Stimulated activated CD4-positive, alpha-beta T cell treated with anti-CD3 and anti-CD28 coated beads, Interleukin-2, amount 100 ng/mL, for 48 hours (primary cell): ENCODE measurements around the gene CHST6.
"Not testable (repeated sequence)": the region's sequence is repeated elsewhere in the genome, so short reads cannot be mapped to it uniquely, and the experiment has no call there.

Source experiments
- DNase-seq, 2 donors: peaks; one replicate each; pipeline ENCODE4 v3.0.0-alpha.2; 2020

The CHST6 gene

DNA sequence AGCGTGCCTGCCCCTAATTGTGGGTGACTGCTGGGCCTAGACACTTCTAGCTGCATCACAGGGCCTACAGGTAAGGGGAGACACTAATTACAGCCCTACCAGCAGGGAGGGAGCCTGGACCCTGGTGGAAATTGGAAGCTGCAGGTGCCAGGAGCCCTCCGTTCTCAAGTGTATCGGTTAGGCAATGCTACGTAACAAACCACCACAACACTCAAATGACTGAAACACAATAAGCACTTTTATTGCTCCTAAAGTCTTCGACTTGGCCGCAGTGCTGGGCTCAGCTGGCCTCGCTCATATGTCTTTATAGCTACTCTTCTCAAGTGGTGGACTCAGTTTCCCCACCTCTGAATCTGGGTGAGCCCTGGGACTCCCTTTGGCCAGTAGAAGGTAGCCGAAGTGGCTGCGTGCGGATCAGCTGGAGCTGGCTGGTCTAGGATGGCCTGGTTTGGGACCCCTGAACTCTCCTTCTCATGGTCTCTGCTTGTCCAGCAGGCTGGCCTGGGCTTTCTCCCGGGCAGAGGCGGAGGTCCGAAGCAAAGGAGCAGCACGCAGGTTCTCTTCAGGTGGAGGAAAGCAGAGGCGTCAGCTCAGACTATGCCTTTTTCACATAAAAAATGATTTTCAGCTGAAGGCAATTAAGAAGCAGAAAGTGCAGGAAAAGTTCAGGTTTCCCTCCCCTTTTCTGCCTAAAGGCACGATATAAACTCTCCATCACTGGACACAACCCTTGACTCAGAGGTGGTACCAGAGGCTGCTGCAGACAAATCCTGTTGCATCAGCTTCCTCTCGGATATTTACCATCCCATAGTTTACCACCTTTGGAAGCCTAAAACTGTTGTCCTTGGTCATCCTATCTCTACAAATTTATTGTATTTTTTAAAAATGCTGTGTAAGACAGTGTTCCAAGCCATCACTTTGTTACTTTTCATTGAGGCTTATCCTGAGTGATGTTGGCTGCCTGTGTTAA lies 22.0 kb downstream of the CHST6 start:
- DNase-seq: no peak

DNA sequence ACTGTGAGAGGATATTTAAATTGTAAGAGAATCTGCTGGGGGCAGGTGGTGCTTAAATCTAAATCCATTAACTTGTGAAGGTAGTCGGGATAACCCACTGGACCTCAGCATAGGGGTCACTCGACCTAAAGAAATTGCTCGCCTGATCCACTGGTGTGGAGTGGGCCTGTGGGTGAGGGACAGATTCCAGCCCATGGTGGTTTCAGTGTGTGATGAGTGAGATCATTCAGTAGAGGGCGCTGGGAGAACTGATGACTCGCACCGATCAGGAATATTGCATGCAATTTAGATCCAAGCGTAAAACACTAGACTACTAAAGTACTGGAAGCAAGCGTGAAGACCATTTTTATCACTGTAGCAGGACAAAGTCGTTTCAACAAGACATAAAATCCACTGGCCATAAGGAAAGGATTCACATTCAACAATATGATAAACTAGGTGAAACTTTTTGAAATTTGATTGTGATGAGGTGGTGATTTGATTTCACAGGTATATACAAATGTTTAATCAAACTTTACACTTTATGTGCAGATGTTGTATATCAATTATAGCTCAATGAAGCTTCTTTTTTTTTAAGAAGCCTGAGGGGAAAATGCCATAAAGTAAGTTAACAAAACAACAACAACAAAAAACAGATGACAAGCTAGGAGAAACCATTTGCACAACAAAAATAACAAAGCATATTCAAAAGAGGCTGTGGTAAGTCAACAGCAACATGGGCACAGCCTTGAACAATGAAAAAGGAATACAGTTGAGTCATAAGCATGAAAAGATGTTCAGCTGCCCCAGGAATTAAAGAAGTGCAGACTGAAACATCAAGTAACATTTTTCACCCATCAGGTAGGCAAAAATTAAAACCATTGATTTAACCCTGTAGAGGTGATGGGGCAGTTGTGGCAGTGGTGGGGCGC lies 23.3 kb downstream of the CHST6 start:
- peak; percentile 8 to 21 for DNase-seq

DNA sequence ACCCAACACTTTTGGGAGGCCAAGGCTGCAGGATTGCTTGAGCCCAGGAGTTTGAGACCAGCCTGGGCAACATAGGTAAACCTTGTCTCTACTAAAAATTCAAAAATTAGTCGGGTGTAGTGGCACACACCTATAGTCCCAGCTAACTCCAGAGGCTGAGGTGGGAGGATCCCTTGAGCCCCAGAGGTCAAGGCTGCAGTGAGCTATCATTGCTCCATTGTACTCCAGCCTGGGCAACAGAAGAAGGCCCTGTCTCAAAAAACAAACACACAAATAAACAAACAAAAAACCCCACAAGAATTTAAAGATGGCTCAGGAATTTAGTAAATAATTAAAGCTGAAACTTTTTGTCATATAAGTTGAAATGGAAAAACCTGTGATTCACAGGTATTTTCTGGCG lies 28.5 kb downstream of the CHST6 start:
- no peak for DNase-seq

DNA sequence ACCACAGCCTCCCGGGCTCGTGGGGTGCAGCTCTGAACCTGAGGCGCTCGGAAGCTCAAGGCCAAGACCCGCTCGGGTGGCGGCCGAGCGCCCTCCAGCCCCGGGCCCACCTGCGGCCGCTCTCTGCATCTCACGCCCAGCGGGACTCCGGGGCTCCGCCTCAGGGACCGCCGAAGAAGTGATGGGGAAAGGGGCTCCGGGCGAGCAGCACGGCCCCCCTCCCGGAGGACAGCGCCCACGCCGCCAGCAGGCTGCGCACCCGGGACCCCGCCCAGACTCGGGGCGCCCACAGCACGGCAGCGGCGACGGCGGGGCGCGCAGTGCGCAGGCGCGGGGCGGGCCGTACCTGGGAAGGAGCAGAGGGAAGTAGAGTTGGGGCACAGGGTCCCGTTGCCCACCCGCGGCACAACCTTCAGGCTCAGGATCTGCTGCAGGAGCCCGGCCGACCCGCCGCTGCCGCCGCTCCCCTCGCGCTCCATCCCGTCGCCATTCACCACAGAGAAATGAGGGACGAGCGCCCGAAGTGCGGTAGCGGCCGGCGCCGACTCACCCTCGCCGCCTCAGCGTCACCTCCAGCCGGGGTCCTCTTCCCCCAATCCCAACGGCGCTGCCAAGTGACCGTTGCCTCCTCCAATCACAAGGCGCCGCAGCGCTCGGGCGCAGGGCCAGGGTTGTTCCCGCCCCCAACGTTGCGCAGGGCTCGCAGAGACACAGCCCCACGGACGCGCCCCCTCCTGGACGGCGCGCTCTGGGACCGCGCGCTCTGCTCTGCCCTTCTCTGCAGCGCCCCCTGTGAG lies 30.9 kb downstream of the CHST6 start, which contains the start of gene TMEM170A:
TSS of gene TMEM170A (minus strand) at position 568 of the 797 bp plus-strand sequence. CDS start at position 479, 89 bp downstream.
- DNase-seq: peak; percentile 99 to 100

DNA sequence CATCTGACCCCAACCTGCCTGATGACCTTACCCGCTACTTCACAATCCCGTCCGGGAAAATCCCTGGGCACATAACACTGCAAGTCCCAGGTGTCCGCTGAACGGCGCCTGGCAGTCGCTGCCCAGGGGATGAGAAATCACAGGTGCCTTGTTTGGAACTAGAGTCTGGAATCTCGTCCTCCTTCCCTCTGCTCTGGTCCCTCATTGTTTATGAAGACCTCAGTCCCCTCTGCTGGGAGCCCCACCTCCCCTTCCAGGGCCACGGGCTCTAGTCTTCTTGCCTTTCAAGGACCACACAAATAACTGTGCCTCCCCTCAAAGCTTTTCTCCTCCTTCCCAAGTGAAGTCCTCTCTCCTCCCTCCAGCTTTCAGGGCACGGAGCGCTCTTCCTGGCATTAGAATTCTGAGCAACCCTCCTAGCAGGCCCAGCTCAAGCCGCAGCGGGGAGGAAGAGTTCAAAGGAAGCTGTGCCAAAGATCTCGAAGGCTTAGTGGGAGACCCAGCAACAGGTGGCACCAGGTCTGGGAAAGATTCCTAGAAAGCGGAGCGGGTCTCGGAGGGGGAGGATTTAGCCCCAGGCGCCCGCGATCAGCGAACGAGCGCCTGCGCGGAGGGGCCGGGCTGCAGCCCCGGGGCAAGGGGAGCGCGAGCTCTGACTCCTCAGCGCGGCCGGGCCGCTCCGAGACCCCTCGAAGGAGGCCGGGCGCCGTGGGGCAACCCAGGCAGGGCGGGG lies 31.7 kb downstream of the CHST6 start:
- DNase-seq: peak; percentile 15 to 24

DNA sequence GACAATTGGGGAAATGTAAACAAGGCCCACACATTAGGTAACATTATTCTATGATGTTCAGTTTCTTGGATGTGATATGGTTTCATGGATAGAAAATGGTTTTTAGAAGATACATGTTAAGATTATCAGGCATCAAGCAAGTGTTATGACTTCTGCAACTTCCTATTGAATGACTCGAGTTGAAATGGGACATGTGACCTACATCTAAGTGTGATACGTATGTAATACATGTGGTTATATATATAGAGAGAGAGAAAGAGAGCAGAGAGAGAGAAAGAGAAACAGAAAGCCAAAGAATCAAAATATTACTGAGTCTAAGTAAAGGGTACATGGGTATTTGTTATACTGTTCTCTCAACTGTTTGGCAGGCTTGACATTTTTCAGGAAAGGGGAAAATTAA lies 32.4 kb downstream of the CHST6 start:
- no peak for DNase-seq

DNA sequence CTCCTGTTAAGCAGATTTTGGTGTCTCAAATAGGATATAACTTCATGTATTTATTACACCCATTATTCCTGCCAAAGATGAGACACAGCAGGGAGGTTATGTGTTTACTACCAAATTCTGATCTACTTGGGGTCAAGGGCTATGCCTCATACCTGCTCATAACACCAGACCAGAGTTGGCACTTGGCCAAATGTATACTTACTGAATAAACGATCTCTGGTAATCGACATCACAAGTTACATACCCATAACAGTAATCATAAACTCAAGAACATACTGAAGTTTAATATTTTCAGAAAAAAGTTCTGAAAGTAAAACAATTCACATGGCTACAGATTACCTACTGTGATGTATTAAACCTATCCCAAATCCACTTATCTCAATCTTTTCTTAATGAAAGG lies 33.7 kb downstream of the CHST6 start:
- no peak for DNase-seq

DNA sequence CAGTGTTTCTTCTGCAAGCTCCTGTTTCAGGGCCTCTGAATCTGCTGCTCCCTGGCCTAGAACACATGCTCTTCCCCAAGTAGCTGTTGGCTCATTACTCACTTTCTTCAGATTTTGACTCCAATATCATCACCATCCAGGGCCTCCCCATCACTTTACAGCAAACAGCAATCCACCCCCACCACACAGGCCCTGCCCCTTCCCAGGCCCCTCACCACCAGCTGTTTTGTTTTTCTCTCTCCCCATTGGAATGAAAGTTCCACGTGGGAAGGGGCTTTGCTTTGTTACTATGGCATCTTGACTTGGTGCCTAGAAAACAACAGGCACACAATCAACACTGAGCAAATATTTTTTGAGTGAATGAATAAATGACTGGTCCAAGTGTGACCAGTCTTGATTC lies 34.8 kb downstream of the CHST6 start:
- DNase-seq: no peak

DNA sequence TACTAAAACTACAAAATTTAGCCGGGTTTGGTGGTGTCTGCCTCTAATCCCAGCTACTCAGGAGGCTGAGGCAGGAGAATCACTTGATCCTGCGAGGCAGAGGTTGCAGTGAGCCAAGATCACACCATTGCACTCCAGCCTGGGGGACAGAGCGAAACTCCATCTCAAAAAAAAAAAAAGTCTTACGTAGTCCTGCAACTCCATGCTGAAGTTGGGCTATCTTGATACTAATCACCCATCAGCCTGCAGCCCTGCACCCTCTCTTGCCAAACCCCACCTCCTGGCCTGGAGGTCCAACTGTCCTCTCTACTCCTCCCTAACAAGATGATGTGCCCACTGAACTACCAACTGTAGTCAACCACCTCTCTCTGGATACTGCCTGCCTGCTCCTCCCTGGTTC lies 35.5 kb downstream of the CHST6 start:
- no peak for DNase-seq

DNA sequence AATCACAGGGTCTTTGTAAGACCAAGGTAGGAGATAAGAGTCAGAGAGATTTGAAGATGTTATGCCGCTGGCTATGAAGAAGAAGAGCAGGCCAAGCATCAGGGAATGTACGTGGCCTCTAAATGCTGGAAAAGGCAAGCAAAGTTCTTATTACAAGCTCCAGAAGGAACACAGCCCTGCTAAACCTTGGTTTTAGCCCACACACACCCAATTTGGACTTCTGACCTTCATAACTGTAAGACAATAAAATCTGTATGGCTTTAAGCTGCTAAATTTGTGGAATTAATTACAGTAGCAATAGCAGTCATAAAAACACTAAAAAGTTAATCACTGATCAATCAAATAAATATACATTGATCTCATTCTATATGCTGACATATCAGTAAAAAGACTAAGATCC lies 36.8 kb downstream of the CHST6 start:
- no peak for DNase-seq

DNA sequence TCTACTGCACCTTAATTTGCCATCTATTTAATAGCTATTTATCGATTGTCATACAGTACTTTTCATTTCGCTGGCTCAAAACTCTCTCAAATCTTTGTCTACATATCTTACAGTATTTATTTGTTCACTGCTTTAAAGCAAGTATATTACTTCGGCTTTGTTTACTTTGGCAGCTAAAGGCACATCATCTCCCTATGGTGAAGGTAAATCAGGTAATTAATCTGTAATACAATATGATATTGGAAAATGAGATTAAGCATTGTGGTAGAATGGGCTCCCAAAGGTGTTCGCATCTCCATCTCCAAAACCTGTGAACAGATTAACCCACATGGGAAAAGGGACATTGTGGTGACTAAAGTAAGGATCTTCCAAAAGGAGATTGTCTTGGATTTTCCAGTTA lies 37.2 kb downstream of the CHST6 start:
- DNase-seq: no peak

DNA sequence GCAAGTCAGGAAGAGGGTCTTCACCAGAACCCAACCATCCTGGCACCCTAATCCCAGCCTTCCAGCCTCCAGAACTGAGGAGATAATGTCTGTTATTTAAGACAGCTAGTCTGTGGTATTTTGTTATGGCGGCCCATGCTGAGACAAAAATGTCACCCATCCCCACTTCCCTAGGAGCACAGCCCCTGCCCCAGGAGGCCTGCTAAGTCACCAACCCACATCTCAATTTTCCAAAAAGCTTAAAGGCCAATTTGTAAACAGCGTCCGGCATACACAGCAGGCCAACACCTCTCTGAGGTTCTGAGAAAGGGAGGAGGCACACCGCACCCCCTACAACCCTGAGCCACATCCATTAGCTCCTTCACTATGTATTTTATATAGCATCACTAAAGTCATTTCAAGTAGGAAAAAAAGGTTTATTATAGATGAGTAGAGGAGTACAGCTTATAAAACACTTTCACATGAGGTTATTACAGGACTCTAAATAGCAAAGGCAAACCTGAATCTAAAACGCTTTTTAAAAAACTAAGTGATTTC lies 37.7 kb downstream of the CHST6 start:
- DNase-seq: no peak

DNA sequence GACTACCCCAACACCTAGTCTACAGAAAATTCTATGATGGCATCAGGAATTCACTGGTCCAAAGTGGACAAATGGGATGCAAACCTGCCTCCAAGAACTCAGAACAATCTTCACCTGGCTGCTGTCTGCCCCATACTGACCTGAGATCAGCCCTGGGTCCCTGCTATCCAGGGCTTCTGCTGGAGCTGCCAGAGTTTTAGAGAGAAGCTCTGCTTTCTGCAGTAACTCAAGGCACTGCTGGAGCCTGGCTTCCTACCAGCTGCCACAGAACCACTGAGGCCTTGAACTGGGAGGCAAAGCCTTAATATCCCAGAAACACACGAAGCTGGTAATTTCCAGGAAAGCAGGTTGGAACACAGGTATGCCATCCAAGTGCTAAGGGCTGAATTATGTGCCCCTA lies 38.3 kb downstream of the CHST6 start:
- DNase-seq: no peak

DNA sequence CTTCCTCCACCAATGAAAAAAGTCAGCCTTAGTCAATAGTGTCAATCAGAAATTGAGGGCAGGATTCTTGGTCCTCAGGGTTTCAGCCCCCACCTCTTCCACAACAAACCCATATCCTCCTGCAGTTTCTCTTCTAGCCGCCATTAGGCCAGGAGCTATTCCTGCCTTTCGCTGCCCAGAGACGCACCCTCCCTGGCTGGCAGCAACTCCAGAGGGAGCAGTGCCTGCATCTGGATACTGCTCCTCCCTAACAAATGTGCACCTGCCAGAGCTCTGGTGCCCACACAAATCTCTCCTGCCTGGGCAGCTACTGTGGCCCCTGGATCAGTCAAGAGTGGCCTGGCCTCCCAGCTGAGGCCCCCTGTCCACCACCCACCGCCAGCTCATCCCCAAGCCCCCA lies 38.8 kb downstream of the CHST6 start:
- not testable (repeated sequence) for DNase-seq

DNA sequence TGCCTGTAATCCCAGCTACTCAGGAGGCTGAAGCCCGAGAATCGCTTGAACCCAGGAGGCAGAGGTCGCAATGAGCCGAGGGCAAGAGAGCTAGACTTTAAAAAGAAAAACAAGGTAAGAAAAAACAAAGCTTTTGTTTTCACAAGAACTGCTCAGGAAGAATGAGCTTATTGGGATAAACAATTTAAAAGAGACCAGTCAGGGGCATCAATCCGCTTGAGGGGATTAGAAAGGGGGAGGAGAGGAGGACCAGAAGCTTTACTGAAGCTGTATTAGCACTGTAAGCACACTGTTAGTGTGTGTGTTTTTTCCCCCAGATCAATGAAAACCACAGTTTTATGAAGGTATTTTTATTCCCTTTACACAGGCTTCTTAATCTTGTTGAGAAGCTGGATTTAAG lies 39.6 kb downstream of the CHST6 start:
- no peak for DNase-seq

DNA sequence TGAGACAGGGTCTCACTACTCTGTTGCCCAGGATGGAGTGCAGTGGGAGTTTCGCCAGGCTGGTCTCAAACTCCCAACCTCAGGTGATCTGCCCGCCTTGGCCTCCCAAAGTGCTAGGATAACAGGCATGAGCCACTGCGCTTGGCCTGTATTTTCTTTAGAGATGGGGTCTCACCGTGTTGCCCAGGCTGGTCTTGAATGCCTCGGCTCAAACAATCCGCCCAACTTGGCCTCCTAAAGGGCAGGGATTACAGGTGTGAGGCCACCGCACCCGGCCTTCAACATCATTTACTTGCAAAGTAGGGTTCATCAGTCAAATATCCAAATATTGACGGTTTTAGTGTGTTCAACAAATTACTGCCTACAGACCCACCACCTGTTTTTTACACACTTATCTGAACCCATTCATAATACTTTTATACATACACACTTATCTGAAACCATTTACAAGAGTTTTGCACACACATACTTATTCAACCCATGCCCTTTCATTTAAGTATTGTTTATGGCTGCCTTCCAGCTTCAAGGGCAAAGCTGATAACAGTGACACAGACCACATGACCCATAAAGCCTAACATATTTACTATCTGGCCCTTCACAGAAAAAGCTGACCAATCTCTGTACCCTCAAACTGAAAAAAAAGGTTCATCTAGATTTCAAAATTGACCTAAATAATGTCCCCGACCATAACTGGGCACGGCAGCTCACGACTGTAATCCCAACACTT lies 42.6 kb downstream of the CHST6 start:
- no peak for DNase-seq

DNA sequence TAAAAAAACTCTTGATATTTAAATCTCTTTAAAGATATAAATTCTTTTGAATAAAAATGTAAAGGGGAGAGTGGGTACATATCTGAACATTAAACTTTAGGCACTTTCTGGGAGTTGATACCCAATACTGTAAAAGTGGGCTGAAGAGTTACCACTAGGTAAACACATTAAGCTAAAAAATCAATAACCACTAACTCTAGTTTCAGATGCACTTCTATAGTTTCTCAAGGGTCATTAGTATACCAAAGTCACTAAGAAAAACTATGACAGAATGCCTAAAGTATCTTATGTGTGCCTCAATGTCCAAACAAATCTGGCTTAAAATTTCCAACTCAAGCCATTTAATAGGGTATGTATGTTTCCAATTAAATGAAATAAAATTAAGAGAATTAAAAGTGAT lies 48.8 kb downstream of the CHST6 start:
- no peak for DNase-seq

DNA sequence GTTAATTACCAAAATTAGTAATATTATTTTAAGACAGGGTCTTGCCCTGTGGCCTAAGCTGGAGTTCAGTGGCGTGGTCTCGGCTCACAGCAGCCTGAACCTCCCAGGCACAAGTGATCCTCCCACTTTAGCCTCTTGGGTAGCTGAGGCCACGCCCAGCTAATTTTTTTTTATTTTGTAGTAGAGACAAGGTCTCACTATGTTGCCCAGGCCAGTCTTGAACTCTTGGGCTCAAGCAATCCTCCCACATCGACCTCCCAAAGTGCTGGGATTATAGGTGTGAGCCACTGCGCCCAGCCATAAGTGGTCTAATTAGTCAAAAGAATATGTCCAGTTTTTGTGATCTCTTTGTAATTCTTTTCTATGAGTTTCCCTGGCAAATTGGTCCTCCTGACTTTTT lies 49.9 kb downstream of the CHST6 start:
- no peak for DNase-seq

DNA sequence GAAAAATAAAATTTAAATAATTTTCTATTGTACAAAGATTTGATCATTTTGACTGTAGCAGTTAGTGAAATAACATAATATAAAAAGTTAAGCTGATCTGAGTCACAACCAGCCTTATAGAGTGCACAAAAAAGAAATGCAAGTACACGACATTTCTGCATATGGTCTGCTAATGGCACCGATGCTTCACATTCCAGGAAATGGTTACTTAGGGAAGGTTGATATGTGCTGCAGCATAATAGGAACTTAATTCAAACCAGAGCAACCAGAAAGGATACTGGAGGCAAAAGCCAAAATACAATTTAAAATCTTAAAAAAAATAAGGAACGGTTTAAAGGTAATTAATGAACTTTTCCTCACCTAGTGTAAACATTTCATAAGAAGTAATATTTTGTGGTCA lies 51.9 kb downstream of the CHST6 start:
- DNase-seq: no peak

DNA sequence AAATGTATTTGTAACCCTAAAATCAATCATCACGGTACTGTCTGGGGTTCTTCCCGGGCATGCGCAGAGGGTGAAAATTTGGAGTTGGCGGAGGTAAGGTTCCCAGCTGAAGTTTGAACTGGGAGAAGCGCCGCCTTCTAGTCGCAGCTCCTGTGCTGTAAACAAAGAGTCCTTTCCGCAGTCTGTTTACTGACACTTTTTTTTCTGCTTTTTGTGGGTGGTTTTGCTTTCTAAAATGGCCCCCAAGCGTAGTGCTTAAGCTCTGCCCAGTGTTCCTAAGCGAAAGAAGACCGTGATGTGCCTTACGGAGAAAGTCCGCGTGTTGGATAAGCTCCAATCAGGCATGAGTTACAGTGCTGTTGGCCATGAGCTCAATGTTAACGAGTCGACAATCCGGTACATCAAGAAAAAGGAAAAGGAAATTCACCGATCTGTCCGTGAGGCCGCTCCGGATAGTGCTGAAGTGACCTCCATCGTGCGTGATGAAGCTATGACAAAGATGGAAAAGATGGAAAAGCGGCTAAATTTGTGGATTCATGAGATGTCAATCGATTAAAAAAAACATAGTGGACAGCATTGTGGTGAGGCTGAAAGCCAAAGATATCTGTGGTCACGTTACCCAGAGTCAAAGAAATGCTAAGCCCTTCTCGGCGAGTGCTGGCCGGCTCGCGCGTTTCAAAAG lies 61.4 kb downstream of the CHST6 start:
- DNase-seq: peak in 1 of 2 donors; percentile 66
